Neuronal stem cell (in vitro differentiated cells): ENCODE measurements around the gene TMEM107.

Source experiments
- DNase-seq: peaks from one replicate; pipeline ENCODE4 v3.0.0-alpha.2; 2013; ENCODE audit warnings: low spot score
- H2AFZ ChIP-seq: one replicate; pipeline ENCODE4 v1.6.1; 2013; ENCODE audit warnings: mild to moderate bottlenecking, low read length, inconsistent platforms
- H2AK5ac ChIP-seq: 2 replicates; pipeline ENCODE4 v1.6.1; 2013; ENCODE audit warnings: low read depth, mild to moderate bottlenecking, inconsistent platforms, low read length, moderate library complexity, mixed read lengths
- H2BK120ac ChIP-seq: 2 replicates; pipeline ENCODE4 v1.6.1; 2013; ENCODE audit warnings: low read depth, mild to moderate bottlenecking, inconsistent platforms, low read length, moderate library complexity, mixed read lengths
- H2BK12ac ChIP-seq: one replicate; pipeline ENCODE4 v1.6.1; 2013; ENCODE audit warnings: low read length, inconsistent platforms
- H2BK15ac ChIP-seq: 2 replicates; pipeline ENCODE4 v1.6.1; 2013; ENCODE audit warnings: mild to moderate bottlenecking, low read length, inconsistent platforms, mixed read lengths
- H2BK5ac ChIP-seq: one replicate; pipeline ENCODE4 v1.6.1; 2013; ENCODE audit warnings: inconsistent platforms, mild to moderate bottlenecking, low read length, moderate library complexity
- H3K14ac ChIP-seq: one replicate; pipeline ENCODE4 v1.6.1; 2013; ENCODE audit warnings: low read length, inconsistent platforms
- H3K18ac ChIP-seq: 2 replicates; pipeline ENCODE4 v1.6.1; 2013; ENCODE audit warnings: low read length, inconsistent platforms
- H3K23ac ChIP-seq: 2 replicates; pipeline ENCODE4 v1.6.1; 2013; ENCODE audit warnings: low read depth, mild to moderate bottlenecking, mixed read lengths, low read length, inconsistent platforms; ENCODE audit not compliant: poor library complexity
- H3K27ac ChIP-seq: replicated peaks from 3 replicates; pipeline ENCODE4 v1.5.1; 2013; ENCODE audit warnings: low read length, inconsistent platforms
- H3K27me3 ChIP-seq, 3 experiments: 2 replicates each; pipeline ENCODE4 v1.6.1; 2013; ENCODE audit warnings: low read length in 3 of 3, mild to moderate bottlenecking in 2 of 3, inconsistent platforms in 1 of 3, low read depth in 1 of 3, mixed read lengths in 1 of 3, moderate library complexity in 1 of 3; ENCODE audit not compliant: control insufficient read depth in 3 of 3, insufficient read depth in 3 of 3
- H3K36me3 ChIP-seq, 2 donors: replicated peaks in 1 of 2; 2 replicates each; pipeline ENCODE4 v1.6.1; 2013; ENCODE audit warnings: low read length in 2 of 2; ENCODE audit not compliant: control insufficient read depth in 2 of 2, insufficient read depth in 2 of 2
- H3K4ac ChIP-seq: 2 replicates; pipeline ENCODE4 v1.6.1; 2013; ENCODE audit warnings: inconsistent platforms, mild to moderate bottlenecking, low read length, moderate library complexity
- H3K4me1 ChIP-seq, 2 donors: 1 replicate in 1 of 2; 2 replicates in 1 of 2; pipeline ENCODE4 v1.6.1; 2013; ENCODE audit warnings: low read length in 2 of 2, low read depth in 1 of 2; ENCODE audit not compliant: control insufficient read depth in 2 of 2, insufficient read depth in 1 of 2
- H3K4me2 ChIP-seq: one replicate; pipeline ENCODE4 v1.6.1; 2013; ENCODE audit warnings: mild to moderate bottlenecking, low read length, inconsistent platforms; ENCODE audit not compliant: insufficient read depth, poor library complexity, severe bottlenecking
- H3K4me3 ChIP-seq, 2 donors: 2 replicates each; pipeline ENCODE4 v1.5.1; 2013; ENCODE audit warnings: low read length in 2 of 2, mild to moderate bottlenecking in 2 of 2, inconsistent platforms in 1 of 2, moderate library complexity in 1 of 2
- H3K79me1 ChIP-seq: one replicate; pipeline ENCODE4 v1.6.1; 2013; ENCODE audit warnings: low read depth, mild to moderate bottlenecking, inconsistent platforms, low read length, moderate library complexity
- H3K9ac ChIP-seq: one replicate; pipeline ENCODE4 v1.6.1; 2013; ENCODE audit warnings: mild to moderate bottlenecking, low read depth, low read length, inconsistent platforms; ENCODE audit not compliant: poor library complexity
- H3K9me3 ChIP-seq, 2 donors: replicated peaks in 1 of 2; 2 replicates each; pipeline versions ENCODE3 to v1.6.1; 2013; ENCODE audit warnings: low read length in 2 of 2, mild to moderate bottlenecking in 2 of 2, inconsistent platforms in 1 of 2, low read depth in 1 of 2, mixed read lengths in 1 of 2, moderate library complexity in 1 of 2; ENCODE audit not compliant: control insufficient read depth in 2 of 2, insufficient read depth in 1 of 2
- H4K8ac ChIP-seq: one replicate; pipeline ENCODE4 v1.6.1; 2013; ENCODE audit warnings: low read depth, mild to moderate bottlenecking, inconsistent platforms, low read length, moderate library complexity
- H4K91ac ChIP-seq: one replicate; pipeline ENCODE4 v1.6.1; 2013; ENCODE audit warnings: low read length, low read depth, mild to moderate bottlenecking, inconsistent platforms; ENCODE audit not compliant: poor library complexity
- WGBS, 2 donors: extraction: QIAGEN DNeasy Blood & Tissue Kit; methylation state at CpG; one replicate each; pipeline ENCODE4 v1.1.7; 2013; ENCODE audit warnings: missing lambda C conversion rate in 2 of 2, mixed read lengths in 1 of 2; ENCODE audit not compliant: insufficient read length in 2 of 2, insufficient replicate concordance in 1 of 2; ENCODE audit errors: extremely low coverage in 2 of 2; 5-methylcytosine and 5-hydroxymethylcytosine counted together

TMEM107 gene

DNA sequence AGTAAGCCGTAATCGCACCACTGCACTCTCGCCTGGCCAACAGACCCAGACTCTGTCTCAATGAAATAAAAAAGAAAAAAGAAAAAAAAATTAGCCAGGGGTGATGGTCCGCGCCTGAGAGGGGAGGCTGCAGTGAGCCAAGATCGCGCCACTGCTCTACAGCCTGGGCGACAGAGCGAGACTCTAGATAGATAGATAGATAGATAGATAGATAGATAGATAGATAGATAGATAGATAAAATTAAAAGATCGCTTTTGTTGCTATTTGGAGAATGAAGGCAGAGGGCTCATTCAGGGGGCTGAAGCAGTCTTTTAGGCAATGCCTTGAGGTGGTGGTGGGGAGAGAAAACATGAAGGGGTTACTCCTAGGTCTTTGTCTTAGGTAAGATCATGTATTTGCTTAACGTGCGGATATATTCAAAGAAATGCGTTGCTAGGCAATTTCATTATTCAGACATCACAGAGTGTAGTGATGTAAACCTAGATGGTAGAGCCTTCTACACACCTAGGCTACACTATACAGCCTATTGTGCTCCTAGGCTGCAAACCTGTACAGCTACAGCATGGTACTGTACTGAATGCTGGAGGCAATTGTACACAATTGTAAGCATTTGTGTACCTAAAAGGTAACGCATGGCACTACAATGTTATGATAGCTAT, 47.9 kb downstream of the TMEM107 start:
- H4K91ac ChIP-seq: no peak overlapping the region
- no peak overlapping the region for H4K8ac ChIP-seq
- H3K36me3 ChIP-seq: no peaks in the 10 kb centered on the region
- no peak overlapping the region for H3K18ac ChIP-seq
- no peak overlapping the region for H2BK5ac ChIP-seq
- H3K79me1 ChIP-seq: no peaks in the 10 kb centered on the region
- no peak overlapping the region for H3K23ac ChIP-seq
- no peak overlapping the region for H3K14ac ChIP-seq
- no peak overlapping the region for H2BK120ac ChIP-seq
- peak overlapping the region; percentile 84 for H2BK12ac ChIP-seq
- no peak overlapping the region for H2AK5ac ChIP-seq
- H2AFZ ChIP-seq: no peak overlapping the region
- no peak overlapping the region for H3K9ac ChIP-seq
- peak overlapping the region; percentile 28 for H3K27ac ChIP-seq
- H3K27me3 ChIP-seq: peaks cover 10 to 35% (median 18%) of the 10 kb centered on the region in 3 experiments
- peaks cover 16 to 19% of the 10 kb centered on the region in 2 donors for H3K4me1 ChIP-seq
- no peak overlapping the region for H3K4me3 ChIP-seq
- no peaks in the 10 kb centered on the region for H3K9me3 ChIP-seq
- no peak overlapping the region for H3K4ac ChIP-seq
- no peak overlapping the region for H3K4me2 ChIP-seq
- WGBS, 2 donors: no CpG with 5 or more reads among the region's 14 CpGs
- no peak for DNase-seq
- H2BK15ac ChIP-seq: no peak overlapping the region

DNA sequence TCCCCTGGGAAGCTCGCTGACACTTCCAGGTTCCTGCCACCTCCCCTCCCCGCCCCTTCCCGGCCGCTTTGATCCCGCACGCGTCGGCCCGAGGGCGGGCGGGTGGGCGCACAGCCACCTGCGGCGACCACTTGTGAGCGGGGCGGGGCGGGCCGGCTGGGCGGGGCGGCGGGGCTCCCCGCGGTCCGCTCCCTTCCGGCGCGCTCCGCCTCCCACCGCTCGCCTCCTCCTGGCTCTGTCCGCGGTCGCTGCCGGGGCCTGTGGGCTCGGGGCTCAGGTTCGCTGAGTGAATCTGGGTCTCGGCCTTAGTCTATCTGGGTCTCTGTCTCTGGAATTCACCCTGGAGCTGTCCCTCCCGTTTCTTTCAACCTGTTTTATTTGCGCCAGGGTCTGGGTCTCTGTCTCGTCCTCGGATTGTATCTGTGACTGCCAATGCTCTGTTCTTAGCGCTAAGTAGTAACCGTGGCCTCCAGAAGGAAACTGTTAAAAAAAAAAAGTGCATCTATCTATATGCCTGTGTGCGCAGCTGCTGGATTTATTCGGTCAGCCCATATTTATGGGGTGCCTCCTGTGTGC, 49.6 kb downstream of the TMEM107 start:
- Histone ChIP-seq H3K4me2 (peak overlapping the region; percentile 84), H2BK5ac (no peak overlapping the region), H3K14ac (no peak overlapping the region), H3K9ac (no peak overlapping the region), H2AFZ (peak overlapping the region; percentile 93), H4K91ac (no peak overlapping the region), H3K27ac (no peak overlapping the region), H3K36me3 (no peaks in the 10 kb centered on the region), H2BK12ac (no peak overlapping the region), H3K4ac (no peak overlapping the region), H2BK120ac (no peak overlapping the region), H3K9me3 (no peaks in the 10 kb centered on the region), H2AK5ac (no peak overlapping the region), H3K79me1 (no peaks in the 10 kb centered on the region), H3K18ac (peak overlapping the region; percentile 92), H3K4me3 (peak overlapping the region; percentile 67 to 84), H2BK15ac (no peak overlapping the region), H4K8ac (no peak overlapping the region), H3K27me3 (peaks cover 14 to 49% (median 28%) of the 10 kb centered on the region in 3 experiments), H3K23ac (no peak overlapping the region), H3K4me1 (peaks cover 16 to 25% of the 10 kb centered on the region in 2 donors)
- peak; percentile 57 for DNase-seq
- WGBS, 2 donors: no CpG with 5 or more reads among the region's 45 CpGs

DNA sequence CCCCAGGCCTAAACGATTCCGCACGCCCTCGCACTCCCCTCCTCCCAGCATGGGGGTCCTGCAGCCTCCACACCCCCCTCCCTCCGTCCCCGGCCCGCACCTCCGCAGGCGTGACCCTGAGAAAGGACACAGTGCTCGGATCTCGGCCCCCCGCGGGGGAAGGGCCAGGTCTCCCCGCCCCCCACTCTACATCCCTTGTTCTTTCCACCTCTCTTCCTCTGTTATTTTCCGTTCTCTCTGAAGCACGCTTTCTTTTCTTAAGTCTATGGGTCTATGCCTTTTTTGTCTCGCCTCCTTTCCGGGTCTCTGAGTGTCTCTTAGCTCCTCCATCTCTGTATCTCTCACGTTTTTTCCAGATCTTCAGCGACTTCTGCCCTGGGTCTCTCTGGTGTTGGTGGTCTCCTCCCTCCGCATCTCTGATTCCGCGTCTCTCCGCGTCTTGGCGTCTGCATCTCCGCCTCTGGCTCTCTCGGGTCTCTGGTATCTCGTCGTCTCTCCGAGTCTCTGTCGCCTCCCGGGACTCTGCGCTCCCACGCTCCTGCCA, 50.2 kb downstream of the TMEM107 start:
- Histone ChIP-seq H2BK5ac (peak overlapping the region; percentile 35), H4K91ac (no peak overlapping the region), H3K23ac (no peak overlapping the region), H3K4me1 (peaks cover 18 to 27% of the 10 kb centered on the region in 2 donors), H3K4me2 (peak overlapping the region; percentile 80), H2BK15ac (no peak overlapping the region), H2BK120ac (no peak overlapping the region), H2AFZ (peak overlapping the region; percentile 93), H2BK12ac (no peak overlapping the region), H3K79me1 (no peaks in the 10 kb centered on the region), H3K36me3 (no peaks in the 10 kb centered on the region), H3K27me3 (peaks cover 14 to 49% (median 28%) of the 10 kb centered on the region in 3 experiments), H2AK5ac (no peak overlapping the region), H3K9ac (no peak overlapping the region), H3K4ac (no peak overlapping the region), H3K27ac (no peak overlapping the region), H4K8ac (no peak overlapping the region), H3K4me3 (peak overlapping the region; percentile 67 to 84), H3K14ac (peak overlapping the region; percentile 51), H3K9me3 (no peaks in the 10 kb centered on the region), H3K18ac (peak overlapping the region; percentile 92)
- peak; percentile 59 for DNase-seq
- no CpG with 5 or more reads among the region's 35 CpGs for WGBS, 2 donors
